Mesothelial cell of epicardium (in vitro differentiated cells): Measurements from ENCODE around the gene EVC. TPM values are rescaled to one million over a fixed set of nuclear protein-coding genes. Genes with fewer than 3 reads are reported as not detected.

Experiments used
- DNase-seq, 2 experiments: peaks; one replicate each; pipeline ENCODE4 v3.0.0; 2021; ENCODE audit warnings: low spot score in 2 of 2; ENCODE audit not compliant: unreplicated experiment in 2 of 2
- H3K27ac Mint-ChIP-seq: 2 replicates; pipeline ENCODE4 v1.8.0; 2021; ENCODE audit warnings: mixed read lengths
- H3K27me3 Mint-ChIP-seq: 2 replicates; pipeline ENCODE4 v1.8.0; 2021; ENCODE audit warnings: low read depth, mixed read lengths
- H3K36me3 Mint-ChIP-seq: 2 replicates; pipeline ENCODE4 v1.8.0; 2021; ENCODE audit warnings: mixed read lengths
- H3K4me1 Mint-ChIP-seq: 2 replicates; pipeline ENCODE4 v1.8.0; 2021; ENCODE audit warnings: mixed read lengths
- H3K4me3 Mint-ChIP-seq: 2 replicates; pipeline ENCODE4 v1.8.0; 2021; ENCODE audit warnings: mild to moderate bottlenecking, moderate library complexity, mixed read lengths
- H3K9me3 Mint-ChIP-seq: 2 replicates; pipeline ENCODE4 v1.8.0; 2021; ENCODE audit warnings: mixed read lengths
- total RNA-seq: library from RNA; stranded (reverse); gene quantifications from 3 replicates; pipeline ENCODE4 v1.2.1, GENCODE V29; 2021
- TF ChIP-seq, protein P1 (sequence below): fragments of 200-600 bp; sonication (generic); IDR thresholded peaks from one replicate; pipeline ENCODE4 v1.5.0; 2021; ENCODE audit warnings: antibody characterized with exemption; ENCODE audit not compliant: unreplicated experiment

EVC gene
- total RNA-seq, 1 donor from 2014 or later, result 51.4 TPM

DNA sequence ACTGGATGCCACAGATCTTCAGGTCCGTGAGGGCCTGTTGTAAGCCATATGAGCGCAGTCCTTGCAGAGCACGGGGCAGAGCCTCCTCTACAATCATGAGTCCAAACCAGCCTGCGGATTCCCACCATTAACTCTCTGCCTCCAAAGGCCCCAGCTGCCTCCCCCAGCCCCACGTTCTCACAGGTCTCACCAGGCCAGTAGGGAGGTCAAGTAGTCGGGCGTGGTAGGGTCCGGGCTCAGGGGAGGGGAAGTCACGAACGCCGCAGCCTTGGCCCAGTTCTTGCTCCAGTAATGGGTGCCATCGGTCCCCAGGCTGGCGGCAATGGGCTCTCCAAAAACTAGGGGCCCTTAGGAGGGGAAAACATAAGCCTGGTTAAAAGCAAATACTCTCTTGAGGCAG lies 128.3 kb downstream of the EVC start:
- Mint-ChIP-seq H3K9me3 (no peaks in the 10 kb centered on the region), H3K4me1 (peaks cover 4% of the 10 kb centered on the region), H3K27me3 (peaks cover 4% of the 10 kb centered on the region), H3K4me3 (no peak overlapping the region), H3K36me3 (no peaks in the 10 kb centered on the region), H3K27ac (no peak overlapping the region)
- TF ChIP-seq, protein P1, sequence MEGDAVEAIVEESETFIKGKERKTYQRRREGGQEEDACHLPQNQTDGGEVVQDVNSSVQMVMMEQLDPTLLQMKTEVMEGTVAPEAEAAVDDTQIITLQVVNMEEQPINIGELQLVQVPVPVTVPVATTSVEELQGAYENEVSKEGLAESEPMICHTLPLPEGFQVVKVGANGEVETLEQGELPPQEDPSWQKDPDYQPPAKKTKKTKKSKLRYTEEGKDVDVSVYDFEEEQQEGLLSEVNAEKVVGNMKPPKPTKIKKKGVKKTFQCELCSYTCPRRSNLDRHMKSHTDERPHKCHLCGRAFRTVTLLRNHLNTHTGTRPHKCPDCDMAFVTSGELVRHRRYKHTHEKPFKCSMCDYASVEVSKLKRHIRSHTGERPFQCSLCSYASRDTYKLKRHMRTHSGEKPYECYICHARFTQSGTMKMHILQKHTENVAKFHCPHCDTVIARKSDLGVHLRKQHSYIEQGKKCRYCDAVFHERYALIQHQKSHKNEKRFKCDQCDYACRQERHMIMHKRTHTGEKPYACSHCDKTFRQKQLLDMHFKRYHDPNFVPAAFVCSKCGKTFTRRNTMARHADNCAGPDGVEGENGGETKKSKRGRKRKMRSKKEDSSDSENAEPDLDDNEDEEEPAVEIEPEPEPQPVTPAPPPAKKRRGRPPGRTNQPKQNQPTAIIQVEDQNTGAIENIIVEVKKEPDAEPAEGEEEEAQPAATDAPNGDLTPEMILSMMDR, result no peak
- DNase-seq, result no peak

DNA sequence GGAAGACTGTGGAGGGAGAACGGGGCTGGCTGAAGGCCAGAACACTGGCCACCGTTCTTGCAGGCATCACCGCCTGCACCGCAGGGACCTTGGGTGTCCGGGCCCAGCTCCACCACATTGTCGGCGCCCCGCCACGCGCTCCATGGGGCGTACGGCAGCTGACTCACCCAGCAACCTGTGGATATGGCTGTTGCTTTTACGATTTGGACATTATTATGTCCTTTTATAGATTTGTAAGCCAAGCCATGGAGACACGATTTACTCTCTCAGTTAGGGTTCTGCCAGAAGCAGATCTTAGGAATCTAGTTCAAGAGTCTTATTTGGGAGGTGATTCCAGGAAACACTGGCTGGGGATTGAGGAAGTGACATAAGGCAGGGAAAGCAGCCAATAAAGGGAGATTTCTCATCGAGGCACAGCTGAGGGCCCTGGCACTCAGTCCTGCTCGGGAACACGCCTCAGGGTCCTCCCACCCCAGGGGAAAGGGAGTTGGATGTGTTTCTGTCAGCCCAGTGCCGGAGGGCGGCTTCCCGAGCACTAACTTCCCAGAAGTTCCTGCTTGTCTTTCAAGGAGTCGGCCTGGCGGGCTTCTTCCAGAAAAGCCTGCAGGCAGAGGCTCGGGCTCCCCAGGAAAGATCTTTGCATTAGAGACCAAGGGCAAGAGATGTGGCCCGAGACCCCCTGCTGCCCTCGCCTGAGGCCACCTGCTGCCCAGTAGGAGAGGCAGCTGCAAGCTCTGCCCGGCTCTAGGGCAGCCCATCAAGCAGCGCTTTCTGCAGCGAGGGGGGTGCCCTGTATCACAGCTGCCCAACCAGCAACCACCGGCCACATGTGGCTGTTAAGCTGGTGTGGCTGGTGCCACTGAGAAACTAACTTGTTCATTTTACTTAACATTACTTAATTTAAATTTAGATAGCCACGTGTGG lies 129.0 kb downstream of the EVC start:
- H3K4me3 Mint-ChIP-seq, result no peak overlapping the region
- TF ChIP-seq, protein P1, result no peak
- H3K9me3 Mint-ChIP-seq, result no peaks in the 10 kb centered on the region
- no peak overlapping the region for H3K27ac Mint-ChIP-seq
- DNase-seq, result no peak
- peaks cover 5% of the 10 kb centered on the region for H3K4me1 Mint-ChIP-seq
- H3K36me3 Mint-ChIP-seq, result no peaks in the 10 kb centered on the region
- peaks cover 4% of the 10 kb centered on the region for H3K27me3 Mint-ChIP-seq

DNA sequence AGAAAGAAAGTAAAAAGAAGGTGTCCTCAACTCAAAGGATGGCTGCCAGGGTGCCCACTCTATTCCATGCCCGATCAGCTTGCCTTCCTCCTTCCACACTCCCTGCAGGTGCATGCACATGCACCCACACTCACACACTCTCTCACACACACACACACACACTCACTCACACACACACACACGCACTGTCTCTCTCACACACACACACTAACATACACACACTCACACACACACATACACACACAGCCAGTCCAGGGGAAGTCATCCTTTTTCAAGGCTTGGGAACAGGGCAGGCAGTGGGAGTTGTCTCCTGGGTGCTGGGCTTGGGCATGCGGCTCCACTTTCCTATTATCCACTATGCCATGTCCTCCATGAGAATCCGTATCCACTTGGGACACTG lies 131.5 kb downstream of the EVC start:
- peaks cover 2% of the 10 kb centered on the region for H3K27me3 Mint-ChIP-seq
- H3K4me3 Mint-ChIP-seq, result no peak overlapping the region

DNA sequence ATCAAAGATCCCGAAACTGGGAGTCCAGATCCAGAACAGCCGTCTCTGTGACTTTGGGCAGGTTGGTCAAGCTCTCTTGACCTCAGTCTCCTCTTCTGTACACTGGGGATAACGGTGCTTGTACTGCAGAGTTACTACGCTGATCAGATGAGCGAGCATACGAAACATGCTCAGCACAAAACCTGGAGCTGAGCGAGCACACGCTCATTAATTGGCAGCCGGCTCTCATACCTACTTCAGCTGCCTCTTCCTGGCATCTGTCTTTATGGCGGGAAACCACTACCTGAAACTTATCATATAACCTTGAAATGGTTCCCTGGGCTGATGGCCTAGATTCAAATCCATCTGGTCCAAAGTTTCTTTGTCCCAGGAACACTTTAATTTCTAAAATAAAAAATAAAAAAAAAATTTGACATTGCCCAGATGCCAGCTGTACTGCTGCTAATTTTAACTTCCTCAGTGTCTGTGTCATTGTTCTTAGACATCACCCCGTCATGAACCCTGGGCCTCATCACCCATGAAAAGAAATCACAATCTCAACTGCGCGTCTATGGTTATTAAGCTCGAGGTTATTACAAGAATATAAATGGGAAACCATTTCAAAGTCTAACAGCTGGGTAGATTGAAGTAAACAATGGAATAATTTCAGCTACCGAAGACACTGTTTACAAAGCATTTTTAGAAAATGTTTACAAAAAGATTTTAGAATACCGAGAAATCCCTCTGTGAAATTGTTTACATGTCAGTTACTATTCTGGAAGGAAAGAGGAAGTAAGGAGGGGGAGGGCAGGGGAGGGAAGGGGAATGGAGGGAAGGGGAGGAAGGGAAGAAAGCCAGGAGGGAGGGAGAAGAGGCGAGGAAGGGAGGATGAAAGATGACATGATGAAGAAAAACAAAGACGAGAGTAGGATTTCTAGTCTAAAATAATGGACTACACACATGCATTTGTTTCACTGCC lies 132.9 kb downstream of the EVC start:
- H3K27me3 Mint-ChIP-seq, result peaks cover 7% of the 10 kb centered on the region
- TF ChIP-seq, protein P1, result no peak
- H3K4me3 Mint-ChIP-seq, result no peak overlapping the region
- no peak overlapping the region for H3K27ac Mint-ChIP-seq
- peaks cover 4% of the 10 kb centered on the region for H3K36me3 Mint-ChIP-seq
- DNase-seq, result no peak
- no peaks in the 10 kb centered on the region for H3K9me3 Mint-ChIP-seq
- H3K4me1 Mint-ChIP-seq, result peaks cover 7% of the 10 kb centered on the region

More for the DNA sequence above, 131.5 kb downstream of the EVC start:
- TF ChIP-seq, protein P1, result no peak
- no peak overlapping the region for H3K27ac Mint-ChIP-seq
- H3K36me3 Mint-ChIP-seq, result peaks cover 2% of the 10 kb centered on the region
- no peaks in the 10 kb centered on the region for H3K9me3 Mint-ChIP-seq
- DNase-seq, result no peak
- peaks cover 7% of the 10 kb centered on the region for H3K4me1 Mint-ChIP-seq

DNA sequence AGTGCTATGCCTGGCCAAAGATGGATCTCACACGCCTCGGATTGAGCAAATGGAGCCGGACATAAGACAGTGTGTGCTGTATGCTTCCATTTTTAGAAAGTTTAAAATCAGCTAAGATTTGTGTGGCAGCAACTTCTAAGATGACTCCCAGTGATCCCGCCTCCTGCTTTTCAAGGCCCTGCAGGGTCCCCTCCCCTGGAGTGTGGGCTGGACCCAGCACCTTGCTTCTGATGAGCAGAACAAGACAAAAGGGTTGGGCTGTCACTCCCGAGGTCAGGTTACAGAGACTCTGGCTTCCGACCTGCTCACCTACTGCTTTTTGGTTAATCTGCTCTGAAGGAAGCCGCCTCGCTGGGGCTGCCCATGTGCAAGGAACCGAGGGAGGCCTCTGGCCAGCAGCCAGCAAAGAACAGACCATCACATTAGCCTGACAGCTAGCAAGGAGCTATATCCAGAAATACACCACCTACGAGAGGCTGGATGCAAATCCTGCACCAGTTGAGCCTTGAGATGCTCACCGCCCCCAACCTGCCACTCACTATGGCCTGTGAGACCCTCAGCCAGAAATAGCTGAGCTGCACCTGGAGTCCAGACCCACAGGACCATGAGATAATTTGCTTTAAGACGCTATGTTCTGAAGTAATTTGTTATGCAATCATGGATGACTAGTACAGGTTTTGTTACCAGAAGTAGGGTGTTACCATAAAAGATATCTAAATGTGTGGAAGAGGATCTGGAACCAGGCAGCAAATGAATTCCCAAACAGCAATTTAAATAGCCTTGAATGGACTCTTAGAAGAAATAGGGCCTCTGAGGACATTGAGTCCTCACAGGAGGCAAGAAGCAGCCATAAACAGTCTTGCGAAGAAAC lies 134.3 kb downstream of the EVC start:
- DNase-seq, result no peak
- Mint-ChIP-seq H3K36me3 (peaks cover 4% of the 10 kb centered on the region), H3K27me3 (peaks cover 9% of the 10 kb centered on the region), H3K9me3 (no peaks in the 10 kb centered on the region), H3K4me1 (peaks cover 7% of the 10 kb centered on the region), H3K27ac (no peak overlapping the region), H3K4me3 (no peak overlapping the region)
- TF ChIP-seq, protein P1, result no peak
